Natural killer cell (primary cell): ENCODE data around the gene RNASE11. TPM values are rescaled to one million over a fixed set of nuclear protein-coding genes. Genes with fewer than 3 reads are reported as not detected.

Source experiments
- ATAC-seq, 3 donors: fragments of 150-1000 bp in 2 of 3; fragments of 200-7000 bp in 1 of 3; cut with Tn5 transposase; 1 replicate in 1 of 3; 2 replicates in 2 of 3; pipeline ENCODE4 v1.10.0; 2021; ENCODE audit warnings: mild to moderate bottlenecking in 2 of 3, moderate library complexity in 2 of 3
- DNase-seq, 2 donors: peaks; one replicate each; pipeline versions ENCODE4 v3.0.0 to v3.0.0-alpha.2; 2013 to 2021; ENCODE audit warnings: mixed read lengths in 1 of 2
- H3K27ac ChIP-seq: one replicate; pipeline ENCODE4 v1.5.1; 2013; ENCODE audit warnings: mild to moderate bottlenecking, low read length
- H3K27me3 ChIP-seq: one replicate; pipeline ENCODE4 v1.6.1; 2013; ENCODE audit warnings: low read length; ENCODE audit not compliant: control insufficient read depth, insufficient read depth
- H3K36me3 ChIP-seq: one replicate; pipeline ENCODE4 v1.6.1; 2013; ENCODE audit warnings: low read length; ENCODE audit not compliant: control insufficient read depth, insufficient read depth
- H3K4me1 ChIP-seq: one replicate; pipeline ENCODE4 v1.6.1; 2013; ENCODE audit warnings: low read length; ENCODE audit not compliant: control insufficient read depth, insufficient read depth
- H3K4me3 ChIP-seq: one replicate; pipeline ENCODE4 v1.5.1; 2013; ENCODE audit warnings: low read length
- H3K9me3 ChIP-seq: one replicate; pipeline ENCODE4 v1.6.1; 2013; ENCODE audit warnings: low read length; ENCODE audit not compliant: control insufficient read depth, insufficient read depth
- H3K27ac Mint-ChIP-seq, 2 donors: one replicate each; pipeline ENCODE4 v1.8.0; 2022; ENCODE audit warnings: mild to moderate bottlenecking in 2 of 2, mixed read lengths in 2 of 2, moderate library complexity in 1 of 2
- H3K27me3 Mint-ChIP-seq, 2 donors: one replicate each; pipeline ENCODE4 v1.8.0; 2022; ENCODE audit warnings: low read depth in 2 of 2, mixed read lengths in 2 of 2
- H3K36me3 Mint-ChIP-seq: one replicate; pipeline ENCODE4 v1.8.0; 2022; ENCODE audit warnings: mixed read lengths
- H3K4me1 Mint-ChIP-seq, 2 donors: one replicate each; pipeline ENCODE4 v1.8.0; 2022; ENCODE audit warnings: mixed read lengths in 2 of 2
- H3K4me3 Mint-ChIP-seq: one replicate; pipeline ENCODE4 v1.8.0; 2022; ENCODE audit warnings: mild to moderate bottlenecking, moderate library complexity, mixed read lengths
- H3K9me3 Mint-ChIP-seq, 2 donors: one replicate each; pipeline ENCODE4 v1.8.0; 2022; ENCODE audit warnings: mixed read lengths in 2 of 2
- CTCF ChIP-seq: fragments of 200-600 bp; IDR thresholded peaks from one replicate; pipeline ENCODE4 v1.8.0; 2022; ENCODE audit warnings: antibody characterized with exemption
- WGBS: methylation state at CpG from one replicate; pipeline ENCODE4 v1.1.7; 2013; ENCODE audit warnings: missing lambda C conversion rate; ENCODE audit not compliant: insufficient coverage; 5-methylcytosine and 5-hydroxymethylcytosine counted together
- intact Hi-C: fragments of 100-400 bp; cut with micrococcal nuclease; formaldehyde crosslinking; loops from one replicate; pipeline ENCODE4 v1.14.2; 2022
- total RNA-seq, 4 donors: library from RNA; stranded (reverse); fragments of 120-200 nt in 1 of 4; gene quantifications; one replicate each; pipeline versions ENCODE4 v1.2.3 to v1.2.4, GENCODE V29; 2013 to 2022

Gene RNASE11
- total RNA-seq, 3 donors from 2014 or later (not counting 1 experiment from before 2014, with no cell fraction given): not detected

GRCh38 chr14:20628063-20628854 is 40.5 kb upstream of the RNASE11 start:
- H3K4me1 Mint-ChIP-seq: peaks cover 58 to 74% of the 10 kb centered on the region in 2 donors
- no peak overlapping the region for H3K4me3 Mint-ChIP-seq
- Histone ChIP-seq H3K9me3 (no peaks in the 10 kb centered on the region), H3K27ac (no peak overlapping the region), H3K36me3 (no peaks in the 10 kb centered on the region), H3K4me1 (peaks cover 63% of the 10 kb centered on the region), H3K4me3 (no peak overlapping the region), H3K27me3 (peaks cover 11% of the 10 kb centered on the region)
- H3K27ac Mint-ChIP-seq: no peak overlapping the region
- ATAC-seq (no peak), DNase-seq (no peak)
- H3K9me3 Mint-ChIP-seq: no peaks in the 10 kb centered on the region
- peaks cover 44 to 56% of the 10 kb centered on the region in 2 donors for H3K27me3 Mint-ChIP-seq
- intact Hi-C loops: no loop called here
- TF ChIP-seq CTCF: no peak
- 59% methylated on average over 10 of the region's 10 CpGs for WGBS
- no peaks in the 10 kb centered on the region for H3K36me3 Mint-ChIP-seq

DNA sequence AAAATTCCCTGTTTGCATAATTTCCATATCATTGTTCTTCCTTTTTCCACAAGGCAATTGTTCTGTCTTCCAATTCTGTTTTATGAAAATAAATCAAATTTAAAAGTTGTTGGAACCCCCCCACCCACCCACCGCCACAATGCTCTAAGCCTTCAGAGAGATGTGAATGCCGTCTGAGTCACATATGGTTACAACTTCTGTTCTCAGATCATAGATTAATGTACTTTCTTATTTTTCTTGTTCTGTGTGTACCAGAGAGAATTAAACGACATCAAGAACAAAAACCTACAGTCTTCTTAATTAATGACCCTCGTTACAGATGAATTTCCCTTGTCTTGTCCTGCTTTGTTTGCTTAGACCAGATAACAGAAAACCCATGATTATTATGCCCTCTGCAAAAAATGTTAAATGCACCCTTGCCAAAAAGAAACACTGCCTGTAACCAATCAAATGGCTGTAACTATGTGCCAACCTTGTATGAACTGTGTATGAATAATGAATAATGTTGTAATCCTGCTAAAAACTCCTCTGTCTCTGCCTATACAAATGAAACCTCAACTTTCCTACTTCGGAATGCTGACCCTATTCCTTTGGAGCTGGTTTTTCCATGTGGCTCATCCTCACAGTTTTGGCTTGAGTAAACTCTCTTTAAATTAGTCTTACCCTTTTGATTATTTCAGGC is 39.7 kb upstream of the RNASE11 start:
- H3K27ac Mint-ChIP-seq: no peak overlapping the region
- Histone ChIP-seq H3K4me3 (no peak overlapping the region), H3K9me3 (no peaks in the 10 kb centered on the region), H3K4me1 (peaks cover 63% of the 10 kb centered on the region), H3K36me3 (no peaks in the 10 kb centered on the region), H3K27ac (no peak overlapping the region), H3K27me3 (peaks cover 11% of the 10 kb centered on the region)
- intact Hi-C loops: no loop called here
- no peaks in the 10 kb centered on the region for H3K36me3 Mint-ChIP-seq
- TF ChIP-seq CTCF: no peak
- H3K9me3 Mint-ChIP-seq: no peaks in the 10 kb centered on the region
- peaks cover 46 to 64% of the 10 kb centered on the region in 2 donors for H3K27me3 Mint-ChIP-seq
- WGBS: 68% methylated on average over 4 of the region's 5 CpGs
- peaks cover 58 to 74% of the 10 kb centered on the region in 2 donors for H3K4me1 Mint-ChIP-seq
- no peak overlapping the region for H3K4me3 Mint-ChIP-seq
- peak in 1 of 2 donors; percentile 8 for DNase-seq
- no peak for ATAC-seq

DNA sequence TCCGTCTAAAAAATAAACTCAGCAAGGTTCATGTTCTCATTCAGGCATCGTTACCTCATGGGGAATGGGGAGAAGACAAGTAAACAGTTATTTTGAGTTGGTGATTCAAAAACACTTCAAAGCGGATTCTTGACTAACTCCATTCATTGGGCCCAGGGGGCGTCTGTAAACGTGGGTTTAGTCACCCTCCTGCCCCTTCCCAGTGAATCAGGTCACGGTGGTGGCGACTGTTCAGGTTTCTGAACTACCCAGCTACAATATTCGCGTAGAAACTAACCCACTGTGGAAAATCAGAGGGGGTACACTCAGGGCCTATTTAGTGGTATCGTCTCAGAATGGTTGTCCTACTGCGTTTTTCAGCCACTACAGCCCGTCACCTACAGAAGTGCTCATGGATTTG is 38.5 kb upstream of the RNASE11 start:
- no peak for ATAC-seq
- H3K27me3 Mint-ChIP-seq: peaks cover 49 to 75% of the 10 kb centered on the region in 2 donors
- H3K36me3 ChIP-seq: no peaks in the 10 kb centered on the region
- H3K27me3 ChIP-seq: peaks cover 7% of the 10 kb centered on the region
- no peak overlapping the region for H3K27ac Mint-ChIP-seq
- H3K4me1 ChIP-seq: peaks cover 54% of the 10 kb centered on the region
- H3K4me3 ChIP-seq: no peak overlapping the region
- no peaks in the 10 kb centered on the region for H3K9me3 ChIP-seq
- 32% methylated on average over 12 of the region's 12 CpGs for WGBS
- TF ChIP-seq CTCF: no peak
- no peak overlapping the region for H3K4me3 Mint-ChIP-seq
- no peaks in the 10 kb centered on the region for H3K9me3 Mint-ChIP-seq
- no peaks in the 10 kb centered on the region for H3K36me3 Mint-ChIP-seq
- peaks cover 53 to 75% of the 10 kb centered on the region in 2 donors for H3K4me1 Mint-ChIP-seq
- peak in 1 of 2 donors; percentile 35 for DNase-seq
- intact Hi-C loops: no loop called here
- no peak overlapping the region for H3K27ac ChIP-seq
